NK-92 (cell line): ENCODE results near the gene UBXN4.
A peak's percentile ranks its signal among the peaks of the same experiment; 100 is the strongest.
"Not testable (repeated sequence)": the region's sequence is repeated elsewhere in the genome, so short reads cannot be mapped to it uniquely, and the experiment has no call there.

ENCODE experiments used
- DNase-seq: peaks from one replicate; lab custom pipeline; 2025; ENCODE audit not compliant: unreplicated experiment; lab: John Stamatoyannopoulos, UW

Gene UBXN4

GRCh38 chr2:135741395-135742324 lies at the start of gene UBXN4:
UBXN4 (plus strand) TSS chr2:135741855; CDS start chr2:135741930, 75 bp downstream.
- peak; percentile 69 for DNase-seq

DNA sequence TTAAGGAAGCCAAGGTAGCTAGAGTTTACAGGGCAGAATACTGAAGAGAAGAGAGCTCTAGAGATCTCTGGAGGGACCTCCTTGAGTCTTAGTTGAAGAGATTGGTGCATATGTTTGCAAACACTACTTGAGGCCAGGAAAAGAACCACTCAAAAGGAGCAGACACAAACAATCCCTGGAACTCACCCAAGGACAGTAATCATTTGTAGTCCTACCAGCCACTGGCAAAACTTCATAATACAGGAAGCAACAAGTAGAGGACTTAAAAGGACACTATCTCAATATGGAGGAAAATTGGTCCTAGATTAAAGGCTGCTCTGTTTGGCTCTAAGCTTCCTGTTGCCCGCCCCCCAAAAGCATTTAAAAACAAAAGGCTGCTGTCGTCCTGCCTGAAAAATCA lies 46.9 kb upstream of the UBXN4 start:
- no peak for DNase-seq

DNA sequence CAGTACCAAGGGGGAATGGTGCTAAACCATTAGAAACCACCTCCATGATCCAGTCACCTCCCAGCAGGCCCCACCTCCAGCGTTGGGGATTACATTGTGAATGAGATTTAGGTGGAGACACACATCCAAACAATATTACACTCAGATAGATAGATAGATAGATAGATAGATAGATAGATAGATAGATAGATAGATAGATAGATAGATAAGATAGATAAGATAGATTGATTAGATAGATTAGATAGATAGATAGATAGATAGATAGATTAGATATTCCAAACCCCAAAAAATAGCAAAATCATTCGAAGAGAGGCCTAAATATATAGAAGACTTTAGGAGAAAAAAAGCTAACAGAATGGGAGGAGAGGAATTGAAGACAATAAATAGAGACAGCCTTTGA lies 42.8 kb upstream of the UBXN4 start:
- DNase-seq: no peak

DNA sequence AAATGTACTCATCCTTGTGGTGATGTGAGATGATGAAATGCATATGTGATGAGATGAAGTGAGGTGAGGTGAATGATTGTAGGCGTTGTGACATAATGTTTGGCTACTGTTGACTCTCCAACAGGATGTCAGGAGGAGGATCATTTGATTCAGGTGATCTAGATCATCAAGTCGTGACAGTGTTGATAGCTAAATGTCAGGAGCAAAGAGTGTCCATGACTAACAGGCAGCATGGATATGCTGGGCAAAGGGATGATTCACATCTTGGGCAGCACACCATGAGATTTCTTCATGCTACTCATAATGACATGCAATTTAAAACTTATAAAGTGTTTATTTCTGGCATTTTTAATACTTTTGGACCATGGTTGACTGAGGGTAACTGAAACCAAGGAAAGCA lies 40.2 kb upstream of the UBXN4 start:
- no peak for DNase-seq

DNA sequence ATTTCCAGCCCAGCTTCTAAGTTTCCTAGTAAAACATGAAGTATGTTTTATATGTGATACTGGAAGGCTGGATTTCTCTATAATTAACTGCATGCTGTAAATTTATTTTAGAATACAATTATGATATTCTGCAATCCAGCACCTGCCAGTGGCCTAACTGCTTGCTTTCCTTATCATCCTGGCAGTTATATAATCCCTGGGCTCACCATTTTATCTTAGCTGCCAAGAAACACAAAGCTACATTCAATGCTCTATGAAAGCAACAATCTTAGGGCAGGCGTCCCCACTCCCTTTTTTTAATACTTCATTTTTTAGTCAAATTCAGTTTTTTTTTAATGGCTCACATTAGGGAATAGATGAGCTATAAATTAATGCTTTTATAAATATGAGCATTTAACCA lies 38.4 kb upstream of the UBXN4 start:
- DNase-seq: no peak

GRCh38 chr2:135704075-135704474 lies 37.6 kb upstream of the UBXN4 start:
- not testable (repeated sequence) for DNase-seq

DNA sequence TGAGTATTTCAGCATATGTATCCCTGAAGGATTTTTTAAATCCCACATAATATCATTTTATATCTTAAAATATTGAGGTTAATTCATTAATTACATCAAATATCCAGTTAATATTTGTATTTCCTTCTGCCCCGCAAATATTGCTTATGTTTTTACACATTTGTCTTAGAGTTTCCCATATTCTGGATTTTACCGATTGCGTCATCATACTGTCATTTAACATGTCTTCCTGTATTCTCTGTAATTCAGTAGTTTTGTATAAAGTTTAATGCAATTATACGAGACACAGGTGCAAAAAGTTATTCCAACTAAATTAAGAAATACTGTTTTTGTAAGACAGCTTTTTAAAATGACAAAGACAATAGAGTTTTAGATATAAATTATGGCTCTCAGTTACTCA lies 33.5 kb upstream of the UBXN4 start:
- no peak for DNase-seq

DNA sequence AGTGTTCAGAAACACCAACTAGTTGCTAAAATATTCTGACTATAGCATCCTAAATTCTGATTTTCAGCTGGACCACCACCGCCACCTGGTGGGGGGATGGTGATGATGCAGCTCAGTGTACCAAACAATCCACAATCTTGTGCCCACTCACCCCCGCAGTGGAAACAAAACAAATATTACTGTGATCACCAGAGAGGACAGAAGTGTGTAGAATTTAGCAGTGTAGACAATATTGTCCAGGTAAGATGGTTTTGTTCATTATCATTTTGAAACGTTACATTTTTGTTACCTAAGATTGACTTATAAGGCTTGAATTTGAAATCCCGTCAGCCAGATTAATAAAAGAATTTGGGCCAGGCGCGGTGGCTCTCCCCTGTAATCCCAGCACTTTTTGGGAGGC lies 31.7 kb upstream of the UBXN4 start:
- no peak for DNase-seq

DNA sequence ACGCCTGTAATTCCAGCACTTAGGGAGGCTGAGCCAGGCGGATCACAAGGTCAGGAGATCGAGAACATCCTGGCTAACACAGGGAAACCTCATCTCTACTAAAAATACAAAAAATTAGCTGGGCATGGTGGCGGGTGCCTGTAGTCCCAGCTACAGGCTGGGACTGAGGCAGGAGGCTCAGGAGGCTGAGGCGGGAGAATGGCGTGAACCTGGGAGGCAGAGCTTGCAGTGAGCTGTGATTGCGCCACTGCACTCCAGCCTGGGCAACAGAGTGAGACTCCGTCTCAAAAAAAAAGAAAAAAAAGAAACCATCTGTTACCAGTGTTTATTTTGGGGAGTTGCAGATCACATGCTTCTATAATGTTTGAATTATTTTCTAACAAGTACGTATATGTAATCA lies 26.6 kb upstream of the UBXN4 start:
- not testable (repeated sequence) for DNase-seq

DNA sequence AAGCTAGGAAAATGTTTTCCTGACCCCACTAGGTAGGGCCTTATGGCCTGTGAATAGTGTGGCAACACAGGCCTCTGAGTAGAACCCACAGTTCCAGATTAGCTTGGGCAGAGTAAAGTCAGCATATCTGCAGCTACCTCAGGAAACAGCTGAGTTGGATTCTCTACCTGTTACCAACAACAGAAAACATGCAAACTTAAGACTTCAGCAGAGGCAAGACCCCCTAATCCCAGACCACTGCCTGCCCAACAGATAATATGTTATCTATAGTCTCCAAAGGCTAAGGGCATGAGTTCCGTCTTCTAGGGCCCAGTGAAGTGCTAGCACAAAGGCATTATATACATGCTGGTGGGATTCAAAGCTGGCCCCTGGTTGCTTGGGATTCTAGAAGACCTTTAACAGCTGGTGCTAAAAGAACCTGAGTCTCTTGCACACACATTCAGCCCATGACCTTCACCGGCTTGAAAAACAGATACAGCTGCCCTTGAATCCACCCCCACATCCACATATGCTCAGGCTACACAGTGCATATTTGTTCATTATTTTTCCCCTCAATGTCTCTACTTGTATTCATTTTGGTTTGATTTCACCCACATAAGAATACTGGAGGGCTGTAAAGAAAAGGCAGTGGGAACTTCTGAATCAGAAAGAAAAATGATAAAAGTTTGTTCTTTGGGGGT lies 13.5 kb upstream of the UBXN4 start:
- DNase-seq: no peak

DNA sequence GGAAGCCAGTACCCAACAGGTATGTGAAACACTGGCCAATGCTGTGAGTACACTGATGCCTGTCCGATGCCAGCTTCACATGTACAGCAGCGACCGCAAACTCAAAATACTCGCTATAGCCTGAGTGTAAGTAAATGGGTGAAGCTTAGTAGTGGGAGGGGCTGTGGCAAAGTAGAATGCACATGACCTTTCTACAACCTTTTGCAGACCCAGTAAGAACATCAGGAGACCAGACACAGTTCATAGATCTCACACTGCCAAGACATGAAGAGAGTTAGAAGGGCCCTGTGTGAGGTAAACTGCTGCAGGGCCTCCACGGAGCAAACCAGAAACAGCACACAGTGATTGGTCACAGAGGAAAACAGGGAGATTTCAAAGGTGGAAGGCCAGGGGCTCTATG lies 9.1 kb upstream of the UBXN4 start:
- no peak for DNase-seq

DNA sequence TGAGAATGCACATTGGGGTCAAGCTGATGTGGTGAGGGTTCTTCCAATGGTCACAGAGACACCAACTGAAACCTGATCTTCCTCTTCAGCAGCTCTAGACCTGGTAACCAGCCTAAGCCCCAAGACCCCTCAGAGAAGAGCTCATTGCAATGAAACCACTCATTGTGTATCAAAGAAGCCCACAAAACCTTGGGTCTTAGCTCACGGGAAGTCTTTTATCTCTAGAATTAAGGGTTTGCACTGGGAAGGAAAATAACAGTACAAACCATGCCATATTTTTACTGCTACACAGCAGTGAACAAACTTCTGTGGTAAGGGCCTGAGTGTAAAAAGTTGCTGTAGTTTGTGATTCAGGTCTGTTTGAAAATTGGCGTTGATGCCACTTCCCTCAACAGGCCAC lies 8.6 kb upstream of the UBXN4 start:
- no peak for DNase-seq

GRCh38 chr2:135736546-135736945 lies 5.1 kb upstream of the UBXN4 start:
- DNase-seq: no peak

GRCh38 chr2:135740206-135740605 lies 1.4 kb upstream of the UBXN4 start:
- no peak for DNase-seq

- no peak for DNase-seq
Observed at GRCh38 chr2:135741043-135741394, 636 bp upstream of the UBXN4 start.

DNA sequence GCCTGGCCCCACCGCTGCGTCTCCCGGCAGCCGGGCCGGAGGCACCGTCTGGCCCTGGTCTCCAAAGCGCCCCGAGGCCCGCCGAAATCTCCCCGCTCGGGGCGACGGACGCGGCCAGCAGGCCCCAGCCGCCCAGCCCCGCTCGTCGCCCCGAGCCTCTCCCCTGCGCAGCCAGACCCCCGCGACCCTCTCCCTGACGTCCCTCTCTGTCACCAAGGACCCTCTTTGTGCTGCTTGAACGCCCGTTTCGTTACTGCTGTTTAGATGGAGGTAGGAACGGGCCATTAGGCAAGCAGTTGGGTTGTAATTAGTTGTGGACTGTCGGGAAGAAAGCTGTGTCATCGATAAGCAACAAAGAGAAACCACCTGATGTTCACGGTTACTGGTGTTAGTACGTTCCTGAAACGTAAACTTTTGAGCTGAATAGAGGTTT lies 686 bp downstream of the UBXN4 start:
- no peak for DNase-seq

GRCh38 chr2:135743860-135744259 lies 2.2 kb downstream of the UBXN4 start:
- DNase-seq: no peak

DNA sequence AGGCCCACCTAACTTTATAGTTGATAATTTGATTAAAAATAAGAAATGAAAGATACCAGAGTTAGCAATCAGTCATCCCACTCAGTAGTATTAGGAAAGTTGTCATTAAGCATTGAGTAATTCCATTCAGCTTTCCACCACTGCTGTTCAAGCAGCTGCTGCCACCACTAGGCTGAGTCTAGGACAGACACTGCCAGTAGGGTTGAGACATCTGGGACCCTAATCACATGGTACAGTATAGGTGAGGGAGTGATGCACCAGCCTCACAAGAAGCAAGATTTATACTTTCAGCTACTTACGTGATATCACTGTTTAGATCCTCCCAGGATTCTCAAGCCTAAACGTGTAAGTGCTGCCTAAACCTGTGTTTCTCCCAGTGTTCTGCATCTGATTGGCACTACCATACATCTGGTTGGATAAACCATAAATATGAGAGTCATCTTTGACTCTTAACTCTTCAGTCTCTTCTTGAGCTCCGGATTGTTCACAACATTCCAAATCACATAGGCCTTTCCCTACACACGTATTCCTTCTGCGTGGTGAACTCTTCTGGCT lies 3.2 kb downstream of the UBXN4 start:
- DNase-seq: no peak

DNA sequence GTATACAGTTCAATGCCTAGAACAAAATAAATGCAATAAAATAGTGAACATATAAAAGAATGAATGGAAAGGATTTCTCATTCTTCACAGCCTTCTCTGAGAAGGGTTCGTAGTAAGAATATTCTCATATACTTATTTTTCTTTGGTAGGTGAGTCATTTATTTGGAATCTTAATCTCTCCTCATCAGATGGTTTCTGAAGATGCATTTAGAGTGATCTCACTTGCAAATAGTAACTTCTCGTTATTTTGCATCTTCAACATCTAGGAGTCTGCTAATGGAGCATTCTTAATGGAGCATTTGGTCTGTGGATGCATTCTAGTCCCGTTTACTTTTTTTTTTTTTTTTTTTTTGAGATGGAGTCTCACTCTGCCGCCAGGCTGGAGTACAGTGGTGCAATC lies 3.9 kb downstream of the UBXN4 start:
- DNase-seq: no peak

DNA sequence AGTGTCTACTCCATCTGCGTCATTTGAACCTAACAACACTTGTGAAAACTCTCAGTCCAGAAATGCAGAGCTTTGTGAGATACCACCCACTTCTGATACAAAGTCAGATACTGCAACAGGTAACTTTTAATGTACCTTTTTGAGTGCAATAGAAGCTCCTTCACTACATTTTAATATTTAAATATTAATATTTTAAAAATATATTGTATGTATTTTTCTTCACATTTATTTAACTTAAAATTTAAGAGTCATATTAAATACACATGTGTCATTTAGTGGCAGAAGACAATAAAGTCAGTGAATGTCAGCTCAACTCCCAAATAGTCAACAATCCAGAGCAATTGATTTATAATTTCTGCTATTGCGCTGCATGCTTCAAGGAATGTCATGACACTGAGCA lies 13.9 kb downstream of the UBXN4 start:
- no peak for DNase-seq

GRCh38 chr2:135756692-135757091 lies 15.0 kb downstream of the UBXN4 start:
- DNase-seq: no peak

DNA sequence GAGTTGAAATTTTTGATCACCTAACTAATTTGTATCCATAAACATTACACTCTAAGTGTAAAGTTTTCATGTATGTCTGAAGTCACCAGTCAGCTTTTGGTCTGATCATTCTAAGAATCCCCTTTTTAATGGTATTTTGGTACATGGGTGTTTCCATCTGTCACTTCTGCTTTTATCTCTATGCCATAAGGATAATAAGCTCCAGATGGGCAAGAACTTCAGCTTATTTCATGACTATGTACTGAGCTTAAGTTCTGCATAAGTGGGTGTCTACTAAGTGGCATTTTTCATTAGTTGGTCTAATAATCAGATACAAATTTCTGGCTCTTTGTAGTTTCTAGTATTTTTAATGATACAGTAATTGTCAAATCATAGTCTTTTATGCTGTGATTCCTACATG lies 20.4 kb downstream of the UBXN4 start:
- DNase-seq: no peak
